Naive thymus-derived CD8-positive, alpha-beta T cell (primary cell): Measurements from ENCODE around the gene RBM10. TPM values are rescaled to one million over a fixed set of nuclear protein-coding genes. Genes with fewer than 3 reads are reported as not detected.
A peak's percentile ranks its signal among the peaks of the same experiment; 100 is the strongest.

Experiments
- ATAC-seq, 2 donors: fragments of 150-1000 bp; cut with Tn5 transposase in 1 of 2; sonication (Bioruptor Pico), chemical (Tn5 transposase) in 1 of 2; 1 replicate in 1 of 2; 2 replicates in 1 of 2; pipeline ENCODE4 v1.10.0; 2021; ENCODE audit warnings: mild to moderate bottlenecking in 2 of 2, moderate library complexity in 2 of 2
- POLR2A ChIA-PET: fragments of 350-600 bp; sonication (Branson Sonifier 250); formaldehyde crosslinking; loops from one replicate; lab custom pipeline; 2021; ENCODE audit warnings: antibody characterized with exemption; lab: Charles Lee
- DNase-seq, 10 donors: peaks; one replicate each; pipeline versions ENCODE4 v3.0.0 to v3.0.0-alpha.2; 2020 to 2022
- H3K27ac Mint-ChIP-seq, 10 donors: one replicate each; pipeline ENCODE4 v1.8.0; 2020 to 2022; ENCODE audit warnings: mild to moderate bottlenecking in 10 of 10, mixed read lengths in 10 of 10, moderate library complexity in 4 of 10, inconsistent platforms in 1 of 10
- H3K27me3 Mint-ChIP-seq, 5 donors: one replicate each; pipeline ENCODE4 v1.8.0; 2021 to 2022; ENCODE audit warnings: mixed read lengths in 5 of 5
- H3K36me3 Mint-ChIP-seq, 3 donors: one replicate each; pipeline ENCODE4 v1.8.0; 2020 to 2022; ENCODE audit warnings: mixed read lengths in 3 of 3, mild to moderate bottlenecking in 2 of 3, inconsistent platforms in 1 of 3
- H3K4me1 Mint-ChIP-seq, 4 donors: one replicate each; pipeline ENCODE4 v1.8.0; 2021 to 2022; ENCODE audit warnings: mixed read lengths in 4 of 4
- H3K4me3 Mint-ChIP-seq, 10 donors: one replicate each; pipeline ENCODE4 v1.8.0; 2020 to 2022; ENCODE audit warnings: mild to moderate bottlenecking in 10 of 10, mixed read lengths in 10 of 10, moderate library complexity in 6 of 10, inconsistent platforms in 1 of 10
- H3K9me3 Mint-ChIP-seq, 9 donors: one replicate each; pipeline ENCODE4 v1.8.0; 2020 to 2022; ENCODE audit warnings: mixed read lengths in 9 of 9, mild to moderate bottlenecking in 3 of 9, inconsistent platforms in 1 of 9, moderate library complexity in 1 of 9
- polyA plus RNA-seq, 3 donors: library from polyadenylated mRNA; unstranded; fragments of 300-500 nt; fragmentation: Illumina TruSeq; gene quantifications; one replicate each; pipeline ENCODE4 v1.2.3, GENCODE V29; 2021
- total RNA-seq, 8 experiments: library from RNA in 2 of 8; stranded (reverse) in 2 of 8; gene quantifications; one replicate each; pipeline ENCODE4 v1.2.3 and lab custom pipeline; 2021 to 2026

Gene RBM10
- total and polyA plus RNA-seq, 5 experiments from 2014 or later = 17.6 to 55.0 (median 39.2) TPM

- no peak overlapping the region for H3K4me3 Mint-ChIP-seq
These were observed 83.7 kb downstream of the RBM10 start for GRCh38 chrX:47228550-47229270.

GRCh38 chrX:47229427-47229826, 84.4 kb downstream of the RBM10 start:
- ATAC-seq (no peak), DNase-seq (no peak)
- H3K36me3 Mint-ChIP-seq = peaks cover 0 to 40% (median 11%) of the 10 kb centered on the region in 3 donors
- no peak overlapping the region for H3K27ac Mint-ChIP-seq
- H3K4me3 Mint-ChIP-seq = no peak overlapping the region
- H3K9me3 Mint-ChIP-seq = no peaks in the 10 kb centered on the region
- POLR2A ChIA-PET = interaction anchor here (0.5 to 1.9 kb wide), 4 partner anchors 10 to 350 kb away, joined by 3 to 6 read pairs (median 4); no protein-coding TSS in a partner anchor
- H3K27me3 Mint-ChIP-seq = peaks cover 0 to 3% (median 0%) of the 10 kb centered on the region in 5 donors
- peaks cover 0 to 9% (median 4%) of the 10 kb centered on the region in 4 donors for H3K4me1 Mint-ChIP-seq

More at GRCh38 chrX:47228550-47229270, 83.7 kb downstream of the RBM10 start:
- Mint-ChIP-seq H3K4me1 (peaks cover 0 to 7% (median 4%) of the 10 kb centered on the region in 4 donors), H3K27me3 (peaks cover 0 to 3% (median 0%) of the 10 kb centered on the region in 5 donors), H3K27ac (no peak overlapping the region), H3K9me3 (no peaks in the 10 kb centered on the region), H3K36me3 (peaks cover 0 to 45% (median 11%) of the 10 kb centered on the region in 3 donors)
- POLR2A ChIA-PET = interaction anchor here (0.5 to 1.9 kb wide), 4 partner anchors 10 to 351 kb away, joined by 3 to 6 read pairs (median 4); partner anchors contain the start of gene CDK16
- ATAC-seq = no peak
- DNase-seq = no peak

- Mint-ChIP-seq H3K9me3 (no peaks in the 10 kb centered on the region), H3K36me3 (peaks cover 0 to 34% (median 11%) of the 10 kb centered on the region in 3 donors), H3K27me3 (peaks cover 0 to 3% (median 0%) of the 10 kb centered on the region in 5 donors), H3K27ac (peak overlapping the region in 8 of 10 donors; percentile 3 to 87 (median 36)), H3K4me1 (peaks cover 4 to 16% (median 5%) of the 10 kb centered on the region in 4 donors), H3K4me3 (peak overlapping the region in 1 of 10 donors; percentile 21)
- DNase-seq (no peak), ATAC-seq (no peak)
- POLR2A ChIA-PET = interaction anchor here (0.6 to 3.7 kb wide), 2 partner anchors 11 kb away, joined by 5 to 88 read pairs; partner anchors contain the start of gene CDK16
These were observed 85.3 kb downstream of the RBM10 start for GRCh38 chrX:47230136-47230868.

- DNase-seq (no peak), ATAC-seq (no peak)
- Mint-ChIP-seq H3K9me3 (no peaks in the 10 kb centered on the region), H3K4me1 (peaks cover 11 to 25% (median 13%) of the 10 kb centered on the region in 4 donors), H3K36me3 (peaks cover 0 to 31% (median 10%) of the 10 kb centered on the region in 3 donors), H3K27me3 (peaks cover 0 to 3% (median 0%) of the 10 kb centered on the region in 5 donors), H3K27ac (peak overlapping the region in 7 of 10 donors; percentile 22 to 99 (median 68)), H3K4me3 (peak overlapping the region in 2 of 10 donors; percentile 14 to 66)
- POLR2A ChIA-PET = interaction anchor here (2.6 to 3.7 kb wide), 3 partner anchors 12 to 87 kb away, joined by 19 to 88 read pairs (median 24); partner anchors contain the start of genes CDK16, NDUFB11 and RBM10
These were observed 86.1 kb downstream of the RBM10 start for GRCh38 chrX:47231167-47231566.

- POLR2A ChIA-PET = interaction anchor here (0.7 to 3.7 kb wide), 11 partner anchors 13 to 329 kb away, joined by 3 to 88 read pairs (median 9); partner anchors contain the start of genes ARAF, CDK16, NDUFB11 and RBM10
- no peaks in the 10 kb centered on the region for H3K9me3 Mint-ChIP-seq
- peaks cover 0 to 21% (median 6%) of the 10 kb centered on the region in 3 donors for H3K36me3 Mint-ChIP-seq
- peaks cover 0 to 3% (median 0%) of the 10 kb centered on the region in 5 donors for H3K27me3 Mint-ChIP-seq
- DNase-seq (no peak), ATAC-seq (no peak)
- peak overlapping the region; percentile 97 to 100 (median 99) for H3K27ac Mint-ChIP-seq
- H3K4me1 Mint-ChIP-seq = peaks cover 11 to 36% (median 22%) of the 10 kb centered on the region in 4 donors
- H3K4me3 Mint-ChIP-seq = peak overlapping the region; percentile 89 to 98 (median 96)
These were observed 87.3 kb downstream of the RBM10 start for GRCh38 chrX:47232197-47232802.

GRCh38 chrX:47232803-47233332, 87.8 kb downstream of the RBM10 start, which contains the start of gene USP11:
TSS of gene USP11 (plus strand) at chrX:47233009. CDS start at chrX:47233044, 35 bp downstream.
- Mint-ChIP-seq H3K36me3 (peaks cover 0 to 19% (median 6%) of the 10 kb centered on the region in 3 donors), H3K27me3 (peaks cover 0 to 3% (median 0%) of the 10 kb centered on the region in 5 donors), H3K27ac (peak within 1 kb of the TSS; percentile 97 to 100 (median 99)), H3K4me3 (peak within 1 kb of the TSS; percentile 89 to 98 (median 96)), H3K4me1 (peaks cover 11 to 40% (median 25%) of the 10 kb centered on the region in 4 donors), H3K9me3 (no peaks in the 10 kb centered on the region)
- ATAC-seq (peak; percentile 46 to 50), DNase-seq (peak; percentile 48 to 90 (median 70))
- POLR2A ChIA-PET = interaction anchor here (0.7 to 3.7 kb wide), 22 partner anchors 9 to 788 kb away, joined by 3 to 88 read pairs (median 4); partner anchors contain the start of genes ARAF, CDK16, ELK1 and NDUFB11

GRCh38 chrX:47233333-47234113, 88.5 kb downstream of the RBM10 start:
- DNase-seq = peak; percentile 80 to 98 (median 94)
- H3K36me3 Mint-ChIP-seq = peaks cover 0 to 14% (median 6%) of the 10 kb centered on the region in 3 donors

GRCh38 chrX:47234583-47234982, 89.6 kb downstream of the RBM10 start:
- H3K36me3 Mint-ChIP-seq = peaks cover 0 to 8% (median 6%) of the 10 kb centered on the region in 3 donors
- peak overlapping the region in 9 of 10 donors; percentile 44 to 98 (median 89) for H3K4me3 Mint-ChIP-seq
- H3K4me1 Mint-ChIP-seq = peaks cover 11 to 40% (median 27%) of the 10 kb centered on the region in 4 donors
- peaks cover 0 to 3% (median 0%) of the 10 kb centered on the region in 5 donors for H3K27me3 Mint-ChIP-seq
- H3K9me3 Mint-ChIP-seq = no peaks in the 10 kb centered on the region
- ATAC-seq (no peak), DNase-seq (no peak)
- POLR2A ChIA-PET = interaction anchor here (1.0 kb wide), 1 partner anchor 17 kb away, joined by 4 read pairs; no protein-coding TSS in a partner anchor
- peak overlapping the region in 6 of 10 donors; percentile 42 to 97 (median 64) for H3K27ac Mint-ChIP-seq

More at GRCh38 chrX:47233333-47234113, 88.5 kb downstream of the RBM10 start:
- Mint-ChIP-seq H3K9me3 (no peaks in the 10 kb centered on the region), H3K27me3 (peaks cover 0 to 3% (median 0%) of the 10 kb centered on the region in 5 donors), H3K27ac (peak overlapping the region; percentile 97 to 100 (median 99)), H3K4me1 (peaks cover 11 to 40% (median 25%) of the 10 kb centered on the region in 4 donors), H3K4me3 (peak overlapping the region; percentile 89 to 98 (median 96))
- POLR2A ChIA-PET = interaction anchor here (0.7 to 3.7 kb wide), 22 partner anchors 9 to 787 kb away, joined by 3 to 88 read pairs (median 4); partner anchors contain the start of genes ARAF, CDK16, ELK1 and NDUFB11
- peak; percentile 83 to 86 for ATAC-seq

GRCh38 chrX:47235691-47236103, 90.7 kb downstream of the RBM10 start:
- Mint-ChIP-seq H3K9me3 (no peaks in the 10 kb centered on the region), H3K27ac (peak overlapping the region in 9 of 10 donors; percentile 32 to 90 (median 78)), H3K36me3 (peaks cover 0 to 17% (median 3%) of the 10 kb centered on the region in 3 donors), H3K4me3 (peak overlapping the region in 9 of 10 donors; percentile 59 to 80 (median 68)), H3K27me3 (peaks cover 0 to 3% (median 0%) of the 10 kb centered on the region in 5 donors), H3K4me1 (peaks cover 8 to 40% (median 28%) of the 10 kb centered on the region in 4 donors)
- ATAC-seq (no peak), DNase-seq (peak in 1 of 10 donors; percentile 5)
- POLR2A ChIA-PET = interaction anchor here (0.6 to 1.0 kb wide), 3 partner anchors 14 to 414 kb away, joined by 3 to 4 read pairs (median 3); no protein-coding TSS in a partner anchor
